SK-N-SH (cell line): ENCODE data around the gene NODAL. TPM values are rescaled to one million over a fixed set of nuclear protein-coding genes. Genes with fewer than 3 reads are reported as not detected.

Experiments used
- CTCF ChIA-PET: fragments of 300-600, 350-600 bp; formaldehyde crosslinking; extraction: SDS; loops from one replicate; lab custom pipeline; 2021; lab: Yijun Ruan, JAX
- POLR2A ChIA-PET: fragments of 350-600 bp; sonication (Branson Sonifier 250); formaldehyde crosslinking; extraction: SDS; loops from one replicate; lab custom pipeline; 2020; ENCODE audit warnings: antibody characterized with exemption, inconsistent platforms; lab: Yijun Ruan, JAX
- DNase-seq: peaks from one replicate; pipeline ENCODE4 v3.0.0; 2012
- H2AFZ ChIP-seq: fragments of 200-600 bp; sonication (generic); 2 replicates; pipeline ENCODE4 v1.8.1; 2016; ENCODE audit warnings: antibody characterized with exemption, mild to moderate bottlenecking, low read depth
- H3F3A ChIP-seq: fragments of 200-600 bp; sonication (generic); replicated peaks from 2 replicates; pipeline ENCODE3; 2016; ENCODE audit warnings: antibody characterized with exemption, mild to moderate bottlenecking; ENCODE audit not compliant: insufficient read depth
- H3K27ac ChIP-seq, 2 experiments: fragments of 200-500 bp in 1 of 2; fragments of 200-600 bp in 1 of 2; sonication (Bioruptor generic) in 1 of 2; sonication (generic), shearing (Covaris generic) in 1 of 2; 2 replicates each; pipeline versions ENCODE4 v1.5.1 to v1.6.1; 2014 to 2016; ENCODE audit warnings: low read depth in 2 of 2, inconsistent platforms in 1 of 2, low read length in 1 of 2, mild to moderate bottlenecking in 1 of 2, mixed read lengths in 1 of 2
- H3K27me3 ChIP-seq: fragments of 200-600 bp; sonication (generic), shearing (Covaris generic); 2 replicates; pipeline ENCODE4 v1.6.1; 2016; ENCODE audit warnings: mixed run types; ENCODE audit not compliant: insufficient read depth
- H3K36me3 ChIP-seq, 2 experiments: fragments of 200-500 bp in 1 of 2; fragments of 200-600 bp in 1 of 2; sonication (Bioruptor generic) in 1 of 2; sonication (generic) in 1 of 2; replicated peaks in 1 of 2; 2 replicates each; pipeline versions ENCODE3 to v1.5.1; 2014 to 2016; ENCODE audit warnings: low read length in 1 of 2, mild to moderate bottlenecking in 1 of 2; ENCODE audit not compliant: insufficient read depth in 2 of 2, control insufficient read depth in 1 of 2
- H3K4me1 ChIP-seq, 2 experiments: fragments of 200-500 bp in 1 of 2; fragments of 200-600 bp in 1 of 2; sonication (Bioruptor generic) in 1 of 2; sonication (generic), shearing (Covaris generic) in 1 of 2; 2 replicates each; pipeline versions ENCODE4 v1.5.1 to v1.6.1; 2014 to 2016; ENCODE audit warnings: low read depth in 1 of 2, low read length in 1 of 2, mixed run types in 1 of 2; ENCODE audit not compliant: insufficient read depth in 2 of 2, control insufficient read depth in 1 of 2
- H3K4me2 ChIP-seq: fragments of 200-600 bp; sonication (generic), shearing (Covaris generic); 2 replicates; pipeline ENCODE4 v1.6.1; 2017; ENCODE audit warnings: mixed run types
- H3K4me3 ChIP-seq, 2 experiments: fragments of 200-500 bp in 1 of 2; fragments of 200-600 bp in 1 of 2; sonication (Bioruptor generic) in 1 of 2; sonication (generic), shearing (Covaris generic) in 1 of 2; 2 replicates each; pipeline versions ENCODE4 v1.5.1 to v1.8.1; 2014 to 2016; ENCODE audit warnings: low read depth in 2 of 2, inconsistent platforms in 1 of 2, low read length in 1 of 2, mild to moderate bottlenecking in 1 of 2, mixed read lengths in 1 of 2, moderate library complexity in 1 of 2
- H3K79me2 ChIP-seq: fragments of 200-600 bp; sonication (generic); 2 replicates; pipeline ENCODE4 v1.8.1; 2017; ENCODE audit warnings: mild to moderate bottlenecking; ENCODE audit not compliant: insufficient read depth
- H3K9ac ChIP-seq: fragments of 200-600 bp; sonication (generic); 2 replicates; pipeline ENCODE4 v1.6.1; 2017; ENCODE audit warnings: mixed run types
- H3K9me2 ChIP-seq: fragments of 200-600 bp; sonication (generic); 2 replicates; pipeline ENCODE4 v1.6.1; 2017; ENCODE audit warnings: mixed run types
- H3K9me3 ChIP-seq: fragments of 200-600 bp; sonication (generic); 2 replicates; pipeline ENCODE4 v1.6.1; 2017; ENCODE audit warnings: mixed run types, mild to moderate bottlenecking, moderate library complexity
- H4K20me1 ChIP-seq: fragments of 200-600 bp; sonication (generic); 2 replicates; pipeline ENCODE4 v1.6.1; 2017; ENCODE audit warnings: mild to moderate bottlenecking, mixed run types; ENCODE audit not compliant: insufficient read depth
- ELF1 ChIP-seq: IDR thresholded peaks from 2 replicates; pipeline ENCODE4 v1.4.0; 2012
- FOXJ3 ChIP-seq: sonication (generic); formaldehyde crosslinking; IDR thresholded peaks from 2 replicates; pipeline ENCODE4 v1.5.1; 2020; ENCODE audit warnings: mild to moderate bottlenecking, missing genetic modification reagents
- IRF3 ChIP-seq: fragments of 150-350 bp; IDR thresholded peaks from 2 replicates; pipeline ENCODE4 v1.6.1; 2016; ENCODE audit warnings: mild to moderate bottlenecking, low read depth, low read length
- JUND ChIP-seq: IDR thresholded peaks from 2 replicates; pipeline ENCODE4 v1.4.0; 2012
- MEF2A ChIP-seq: IDR thresholded peaks from 2 replicates; pipeline ENCODE4 v1.4.0; 2012; ENCODE audit warnings: low read depth, borderline replicate concordance
- NFIC ChIP-seq: IDR thresholded peaks from 2 replicates; pipeline ENCODE4 v1.4.0; 2012; ENCODE audit warnings: borderline replicate concordance
- PBX3 ChIP-seq: IDR thresholded peaks from 2 replicates; pipeline ENCODE4; 2012
- POLR2AphosphoS5 ChIP-seq: IDR thresholded peaks from 2 replicates; pipeline ENCODE4 v1.6.1; 2012; ENCODE audit warnings: low read depth, low read length
- RAD21 ChIP-seq: IDR thresholded peaks from 2 replicates; pipeline ENCODE4 v1.6.1; 2012; ENCODE audit warnings: mild to moderate bottlenecking, low read length
- RCOR1 ChIP-seq: fragments of 150-350 bp; IDR thresholded peaks from 2 replicates; pipeline ENCODE4 v1.6.1; 2017; ENCODE audit warnings: antibody characterized with exemption, low read length
- REST ChIP-seq: IDR thresholded peaks from 2 replicates; pipeline ENCODE4 v1.6.1; 2012; ENCODE audit warnings: mild to moderate bottlenecking, low read depth, low read length, moderate library complexity
- RFX5 ChIP-seq: IDR thresholded peaks from 2 replicates; pipeline ENCODE4 v1.6.1; 2012; ENCODE audit warnings: mild to moderate bottlenecking, improper control_type of control experiment, low read length
- SMC3 ChIP-seq: IDR thresholded peaks from 2 replicates; pipeline ENCODE4 v1.6.1; 2012; ENCODE audit warnings: low read depth, low read length, improper control_type of control experiment
- TCF12 ChIP-seq: IDR thresholded peaks from 2 replicates; pipeline ENCODE4 v1.4.0; 2012
- USF1 ChIP-seq: IDR thresholded peaks from 2 replicates; pipeline ENCODE4 v1.4.0; 2012; ENCODE audit warnings: low read depth, borderline replicate concordance
- YY1 ChIP-seq: IDR thresholded peaks from 2 replicates; pipeline ENCODE4 v1.4.0; 2012; ENCODE audit warnings: low read depth, mild to moderate bottlenecking
- whole genome bisulfite sequencing: methylation state at CpG from one replicate; pipeline ENCODE4 v1.1.6; 2017; ENCODE audit warnings: low lambda C conversion rate; 5-methylcytosine and 5-hydroxymethylcytosine counted together
- polyA plus RNA-seq, 3 experiments: library from polyadenylated mRNA; depleted of rRNA; stranded (reverse); fragments of >200 nt; gene quantifications; 2 replicates each; pipeline ENCODE4 v1.2.3, GENCODE V29; 2012

Gene NODAL
- polyA plus RNA-seq, 1 of the 3 experiments (the other 2 are of a cell fraction), result not detected

GRCh38 chr10:70425096-70425495 is 16.4 kb downstream of the NODAL start:
- no peak overlapping the region for H3K4me2 ChIP-seq
- H3K4me1 ChIP-seq, result no peaks in the 10 kb centered on the region
- POLR2A ChIA-PET, result no interaction called here
- H3K9ac ChIP-seq, result no peak overlapping the region
- H2AFZ ChIP-seq, result no peak overlapping the region
- no peaks in the 10 kb centered on the region for H3K27me3 ChIP-seq
- H3K36me3 ChIP-seq, result peaks cover 50 to 85% of the 10 kb centered on the region in 2 experiments
- H3K9me3 ChIP-seq, result no peaks in the 10 kb centered on the region
- TF ChIP-seq SMC3 (no peak), POLR2AphosphoS5 (no peak), TCF12 (no peak), FOXJ3 (CRISPR knock-in tag) (no peak), PBX3 (no peak), USF1 (no peak), MEF2A (no peak), ELF1 (no peak), RFX5 (no peak), IRF3 (no peak), JUND (no peak), NFIC (no peak), RAD21 (no peak), YY1 (no peak), REST (no peak), RCOR1 (no peak)
- H3K27ac ChIP-seq, result no peak overlapping the region
- H3K79me2 ChIP-seq, result no peaks in the 10 kb centered on the region
- H3F3A ChIP-seq, result no peaks in the 10 kb centered on the region
- CTCF ChIA-PET, result interaction anchor here (1.5 to 1.9 kb wide), 3 partner anchors 10 to 36 kb away, joined by 4 to 5 read pairs (median 4); no protein-coding TSS in a partner anchor
- DNase-seq, result no peak
- H3K9me2 ChIP-seq, result no peaks in the 10 kb centered on the region
- no peak overlapping the region for H3K4me3 ChIP-seq
- H4K20me1 ChIP-seq, result no peaks in the 10 kb centered on the region
- 93% methylated on average over 3 of the region's 3 CpGs for WGBS
